Fibroblast of skin of left biceps (primary cell): ENCODE measurements around the gene EFEMP1.

ENCODE experiments used
- DNase-seq, 2 experiments: peaks; one replicate each; pipeline ENCODE4 v3.0.0-alpha.2; 2013; ENCODE audit warnings: low read depth in 2 of 2

EFEMP1 gene

GRCh38 chr2:55932843-55933242, 9.3 kb upstream of the EFEMP1 start:
- DNase-seq = no peak

GRCh38 chr2:55931281-55931680, 7.7 kb upstream of the EFEMP1 start:
- no peak for DNase-seq

DNA sequence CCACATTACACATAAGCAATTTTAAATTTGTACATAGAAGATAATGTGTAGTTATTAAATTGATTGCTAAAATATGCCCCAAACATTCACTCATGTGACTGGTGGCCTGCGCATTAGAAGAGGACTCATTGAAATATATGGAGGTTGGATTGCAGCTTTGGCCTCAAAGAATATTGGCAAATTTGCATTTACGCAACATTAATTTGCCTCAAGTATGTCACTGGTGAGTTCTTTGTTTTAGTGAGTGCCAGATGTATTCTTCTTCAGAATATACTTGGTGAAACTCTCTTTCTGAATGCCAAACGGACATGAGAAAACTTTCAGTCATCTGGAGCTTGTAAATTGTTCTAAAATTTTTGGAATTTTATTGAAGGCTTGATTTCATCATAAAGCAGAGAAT, 5.9 kb upstream of the EFEMP1 start:
- DNase-seq = peak; percentile 39 to 61

DNA sequence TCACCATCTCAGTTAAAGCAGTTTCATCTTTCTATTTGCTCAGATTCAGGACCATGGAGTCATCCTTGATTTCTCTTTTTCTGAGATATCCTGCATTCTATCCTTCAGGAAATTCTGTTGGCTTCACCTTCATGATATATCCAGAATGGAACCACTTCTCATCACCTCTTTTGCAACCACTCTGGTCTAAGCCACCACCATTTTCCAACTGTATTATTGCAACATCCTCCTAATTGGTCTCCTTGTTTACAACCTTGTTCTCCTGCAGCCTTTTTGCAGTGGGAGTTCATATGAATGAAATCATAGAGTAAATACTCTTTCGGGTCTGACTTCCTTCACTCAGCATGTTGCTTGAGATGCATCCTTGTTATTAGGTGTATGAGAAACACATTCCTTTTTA, 3.4 kb upstream of the EFEMP1 start:
- no peak for DNase-seq

DNA sequence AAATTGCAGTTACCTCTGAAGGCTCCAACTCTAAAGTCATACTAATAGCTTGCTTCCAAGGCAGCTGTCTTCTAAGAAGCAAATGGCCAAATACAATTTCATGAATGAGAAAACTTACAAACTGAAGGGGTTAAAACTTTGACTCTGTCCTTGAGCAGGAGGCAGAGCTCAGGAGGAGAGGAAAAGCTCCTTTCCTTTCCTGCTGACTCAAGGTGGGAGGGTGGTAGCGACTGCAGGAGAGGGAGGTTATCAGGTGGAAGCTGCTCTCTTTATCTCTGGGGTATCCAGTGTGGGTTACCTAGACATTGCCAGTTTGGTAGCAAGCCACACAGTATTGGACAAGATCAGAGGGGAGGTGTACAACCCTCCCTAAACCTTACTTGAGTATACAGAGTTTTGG, 2.7 kb upstream of the EFEMP1 start:
- no peak for DNase-seq

GRCh38 chr2:55923982-55924321, 370 bp upstream of the EFEMP1 start:
- DNase-seq = no peak

DNA sequence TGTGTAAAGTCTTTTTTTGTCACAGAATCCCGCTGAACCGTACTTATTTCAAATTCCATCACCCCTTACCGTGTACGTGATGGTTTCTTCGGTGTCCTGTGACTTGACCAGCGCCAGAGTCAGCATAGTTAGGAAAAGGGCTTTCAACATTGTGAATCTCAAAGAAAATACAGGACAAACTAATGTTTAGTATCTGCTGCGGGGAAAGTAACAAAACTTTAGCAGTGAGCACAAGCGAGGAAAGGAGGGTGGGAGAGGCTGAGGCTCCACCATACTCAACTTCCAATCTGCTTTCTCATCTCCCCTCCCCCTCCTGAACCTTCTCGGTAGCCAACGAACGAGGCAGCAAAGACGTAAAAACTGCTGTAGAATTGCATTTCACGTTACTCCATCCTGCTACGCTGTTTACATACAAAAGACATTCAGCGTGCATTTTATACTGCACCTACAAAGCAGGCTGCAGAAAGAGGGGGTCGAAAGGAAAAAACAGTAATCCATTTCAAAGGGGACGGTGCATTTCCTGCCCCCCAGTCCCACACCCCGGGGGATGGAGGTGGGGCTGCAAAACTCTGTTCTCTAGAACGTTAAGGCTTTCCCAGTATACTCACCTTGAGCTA, 1.2 kb downstream of the EFEMP1 start:
- no peak for DNase-seq

- DNase-seq = no peak
Measured at GRCh38 chr2:55919574-55919973, 4.0 kb downstream of the EFEMP1 start.

DNA sequence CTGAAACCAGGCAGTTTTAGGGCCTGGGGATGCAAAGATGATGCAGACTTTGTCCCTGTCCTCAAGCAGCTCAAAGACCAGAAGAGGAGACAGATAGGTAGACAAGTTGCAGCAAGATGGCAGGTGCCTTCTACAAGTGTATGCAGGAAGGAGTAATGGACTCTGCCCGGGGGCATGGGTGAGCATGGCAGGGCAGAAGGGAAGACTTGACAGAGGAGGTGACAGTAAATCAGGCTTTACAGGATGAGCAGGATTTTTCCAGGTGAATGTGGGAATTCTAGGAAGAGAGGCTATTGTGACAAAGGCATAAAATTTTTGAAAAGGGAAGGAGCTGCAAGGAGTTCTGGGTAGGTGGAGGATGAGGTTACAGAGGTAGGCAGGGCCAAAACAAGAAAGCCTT, 4.7 kb downstream of the EFEMP1 start:
- DNase-seq = no peak

GRCh38 chr2:55917713-55918390, 5.7 kb downstream of the EFEMP1 start:
- no peak for DNase-seq

- no peak for DNase-seq
Measured at GRCh38 chr2:55917117-55917516, 6.5 kb downstream of the EFEMP1 start.

- DNase-seq = no peak
Measured at GRCh38 chr2:55916473-55917049, 7.0 kb downstream of the EFEMP1 start.

DNA sequence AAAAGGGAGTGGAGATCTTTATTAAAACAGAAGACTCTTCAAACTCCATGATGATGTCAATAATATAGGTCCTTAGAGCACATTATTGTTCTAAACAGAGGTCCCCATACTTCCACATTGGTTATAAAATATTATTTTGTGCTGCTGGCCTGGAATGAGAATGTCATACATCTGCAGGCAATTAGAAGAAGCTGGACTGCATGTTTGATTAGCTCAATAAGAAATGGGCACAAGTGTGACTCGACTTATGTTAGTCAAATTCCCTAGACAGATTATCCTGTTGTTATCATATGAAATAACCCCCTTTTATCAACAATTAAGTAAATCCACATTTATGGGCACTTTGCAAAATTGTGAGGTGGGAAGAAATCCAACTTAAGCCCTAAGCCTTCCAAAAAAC, 8.8 kb downstream of the EFEMP1 start:
- DNase-seq = no peak

DNA sequence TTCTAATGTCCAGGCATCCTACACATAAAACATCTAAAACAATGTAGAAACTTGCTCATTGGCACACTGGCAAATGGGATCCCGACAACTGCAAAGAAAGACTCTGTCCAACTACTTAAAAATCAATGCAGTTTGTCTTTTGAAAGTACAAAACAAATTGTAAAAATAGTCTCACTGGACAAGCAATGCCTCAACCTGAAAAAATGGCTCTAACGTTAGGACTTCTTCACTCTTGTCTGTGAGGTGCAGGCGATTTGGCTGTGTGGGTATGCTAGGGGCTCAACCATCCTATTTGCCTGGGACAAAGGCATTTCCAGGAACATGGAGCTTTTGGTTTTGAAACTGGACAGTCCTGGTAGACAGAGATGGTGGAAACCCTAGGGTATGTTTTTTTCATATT, 10.7 kb downstream of the EFEMP1 start:
- no peak for DNase-seq

DNA sequence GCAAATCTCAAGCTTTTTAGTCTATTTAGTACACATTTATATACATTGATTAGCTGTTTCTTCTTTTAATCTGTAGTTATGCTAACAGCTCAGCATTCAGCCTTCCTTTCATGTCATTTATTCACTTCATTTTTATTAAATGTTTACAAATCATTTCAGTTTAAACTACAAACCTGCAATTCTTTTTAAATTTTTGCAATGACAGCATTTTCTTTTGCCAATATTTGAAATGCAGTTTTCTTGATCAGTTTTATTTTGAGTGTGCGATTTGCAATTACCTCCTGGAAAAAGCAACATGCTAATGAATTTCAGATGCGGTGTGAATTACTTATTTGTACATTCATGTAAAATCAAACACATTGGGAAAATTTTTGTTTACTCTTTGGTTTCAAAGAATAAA, 13.5 kb downstream of the EFEMP1 start:
- no peak for DNase-seq

DNA sequence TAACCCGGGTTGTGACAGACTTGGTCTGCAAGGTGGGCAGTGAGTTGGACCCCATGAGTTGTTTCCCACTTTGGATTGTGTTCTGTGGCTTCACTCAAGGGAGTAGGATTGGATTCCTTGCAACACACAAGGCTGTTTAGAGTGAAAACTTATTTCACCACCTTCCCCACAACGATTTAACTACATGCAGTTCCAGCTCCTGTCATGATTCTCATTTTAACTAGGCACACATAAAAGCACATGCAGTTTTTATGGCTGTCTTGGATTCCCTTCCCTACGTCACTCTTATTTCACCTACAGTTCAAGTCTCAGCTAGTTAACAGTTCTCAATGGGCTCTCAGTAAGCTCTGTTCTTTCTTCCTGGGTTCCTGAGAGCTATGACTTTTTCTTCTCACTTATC, 15.9 kb downstream of the EFEMP1 start:
- no peak for DNase-seq

DNA sequence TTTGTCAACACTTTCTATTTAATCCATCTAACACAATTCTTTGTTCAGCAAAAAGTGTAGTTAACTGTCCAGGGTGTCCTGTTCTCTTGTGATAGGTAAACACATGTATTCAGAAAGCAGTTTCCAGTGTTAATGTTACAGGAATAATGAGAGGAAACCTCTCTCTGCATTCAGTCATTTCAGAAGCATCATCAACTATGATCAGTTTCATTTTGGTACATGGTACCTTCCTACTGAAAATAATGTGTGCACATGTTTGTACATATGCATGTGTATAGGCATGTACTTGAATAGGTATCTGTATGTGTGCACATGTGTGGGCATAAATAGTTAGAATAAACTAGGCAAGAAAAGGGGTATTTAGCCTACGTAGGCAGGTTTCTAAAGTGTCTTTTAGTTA, 16.6 kb downstream of the EFEMP1 start:
- DNase-seq = no peak

- no peak for DNase-seq
Measured at GRCh38 chr2:55903727-55904126, 19.9 kb downstream of the EFEMP1 start.

GRCh38 chr2:55902971-55903370, 20.6 kb downstream of the EFEMP1 start:
- no peak for DNase-seq

DNA sequence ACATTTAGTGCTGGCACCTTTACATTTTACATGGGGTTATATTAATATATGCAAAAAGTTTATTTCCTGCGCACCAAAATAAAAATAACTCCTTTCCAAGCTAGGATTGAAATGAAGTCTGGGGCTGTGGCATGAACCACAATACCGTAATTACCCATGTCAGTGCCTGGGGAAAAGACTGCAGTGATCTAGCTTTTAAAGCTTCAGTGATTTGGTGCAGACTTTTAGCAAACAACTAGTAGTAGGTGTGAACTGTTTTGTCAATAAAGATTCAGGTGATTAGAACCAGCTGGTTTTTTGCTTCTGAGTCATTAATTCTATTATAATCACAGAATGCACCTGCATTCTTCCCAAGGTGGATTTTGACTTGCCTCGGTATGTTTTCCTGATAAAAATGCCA, 21.2 kb downstream of the EFEMP1 start:
- DNase-seq = no peak

DNA sequence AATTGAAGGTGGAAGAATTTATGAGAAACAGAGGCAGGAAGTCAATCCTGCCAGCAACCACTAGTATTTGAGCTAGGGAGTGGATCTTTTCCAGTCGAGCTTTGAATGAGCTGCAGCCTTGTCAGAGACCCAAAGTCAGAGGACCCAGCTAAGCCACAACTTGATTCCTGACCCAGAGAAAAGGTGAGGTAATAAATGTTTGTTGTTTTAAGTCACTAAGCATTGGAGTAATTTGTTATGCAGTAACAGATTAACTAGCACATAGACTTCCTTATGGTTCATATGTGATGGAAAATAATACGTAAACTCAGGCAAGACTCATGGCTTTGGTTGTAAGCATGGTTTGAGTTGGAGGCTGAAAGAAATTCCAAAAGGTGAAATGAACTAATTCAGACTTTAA, 21.6 kb downstream of the EFEMP1 start:
- DNase-seq = no peak

DNA sequence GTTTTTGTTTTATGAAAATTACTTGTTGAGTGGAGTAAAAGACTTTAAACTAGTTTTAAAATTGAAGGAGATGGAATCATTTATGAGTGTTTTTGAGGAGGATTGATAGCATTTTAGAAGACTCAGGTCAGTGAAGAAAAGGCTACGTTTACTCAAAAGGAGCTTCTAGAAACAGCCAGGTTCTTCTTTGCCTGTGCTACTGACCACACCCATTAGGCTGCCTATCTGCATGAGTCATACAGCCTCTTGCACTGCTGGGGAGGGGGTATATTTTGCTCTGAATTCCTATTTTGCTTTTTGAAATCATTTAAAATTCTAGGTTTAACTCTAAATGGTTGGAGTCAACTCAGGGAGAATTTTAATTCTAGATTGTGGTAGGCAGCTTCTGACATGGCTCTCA, 22.3 kb downstream of the EFEMP1 start:
- no peak for DNase-seq

GRCh38 chr2:55899881-55900280, 23.7 kb downstream of the EFEMP1 start:
- peak; percentile 95 for DNase-seq
